SHP77 treated with DMSO at 0.1 percent for 48 hours (cell line): ENCODE measurements around the gene BACH2.

Source experiments
- DNase-seq: peaks from one replicate; lab custom pipeline; 2025; lab: John Stamatoyannopoulos, UW

Gene BACH2

GRCh38 chr6:90028066-90028778, 268.4 kb downstream of the BACH2 start:
- no peak for DNase-seq

DNA sequence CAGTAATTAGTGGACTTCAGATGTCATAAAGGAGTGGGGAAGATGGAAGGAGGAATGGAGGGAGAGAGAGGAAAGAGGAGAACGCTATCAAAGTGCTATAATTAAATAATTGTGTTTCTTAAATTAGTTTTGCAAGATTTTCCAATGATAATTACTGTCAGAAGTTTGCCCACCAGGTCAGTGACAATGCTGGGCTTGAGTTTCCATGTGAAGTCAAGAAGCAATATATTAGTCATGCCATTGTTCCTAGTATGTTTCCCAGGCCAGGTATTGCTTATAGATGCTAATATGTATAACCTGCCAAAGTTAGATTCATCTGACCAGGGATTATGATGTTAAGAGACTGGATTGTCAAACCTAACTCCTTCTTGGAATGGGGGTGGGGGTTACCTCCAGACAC, 270.4 kb downstream of the BACH2 start:
- DNase-seq: no peak

GRCh38 chr6:90025523-90026061, 271.1 kb downstream of the BACH2 start:
- DNase-seq: no peak

- no peak for DNase-seq
These were observed 272.0 kb downstream of the BACH2 start for GRCh38 chr6:90024633-90025032.

- no peak for DNase-seq
These were observed 274.9 kb downstream of the BACH2 start for GRCh38 chr6:90021711-90022110.

DNA sequence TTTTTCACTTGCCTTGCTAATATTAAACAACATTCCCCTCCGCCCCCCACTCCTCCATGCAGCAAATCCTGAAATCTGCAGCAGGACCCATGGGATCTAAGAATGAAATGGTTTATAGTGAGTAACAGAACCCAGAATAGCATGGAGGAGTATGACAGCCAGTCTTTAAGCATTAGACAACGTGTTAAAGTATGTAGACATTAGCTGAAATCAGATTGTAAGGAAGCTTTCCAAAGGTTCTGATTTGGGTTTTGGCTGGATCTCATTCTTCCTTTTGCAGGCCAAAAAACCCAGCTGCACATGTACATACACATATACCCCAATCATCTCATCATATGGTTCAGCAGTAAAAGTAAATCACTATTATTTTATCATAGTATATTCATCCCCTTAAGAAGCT, 275.9 kb downstream of the BACH2 start:
- DNase-seq: no peak

DNA sequence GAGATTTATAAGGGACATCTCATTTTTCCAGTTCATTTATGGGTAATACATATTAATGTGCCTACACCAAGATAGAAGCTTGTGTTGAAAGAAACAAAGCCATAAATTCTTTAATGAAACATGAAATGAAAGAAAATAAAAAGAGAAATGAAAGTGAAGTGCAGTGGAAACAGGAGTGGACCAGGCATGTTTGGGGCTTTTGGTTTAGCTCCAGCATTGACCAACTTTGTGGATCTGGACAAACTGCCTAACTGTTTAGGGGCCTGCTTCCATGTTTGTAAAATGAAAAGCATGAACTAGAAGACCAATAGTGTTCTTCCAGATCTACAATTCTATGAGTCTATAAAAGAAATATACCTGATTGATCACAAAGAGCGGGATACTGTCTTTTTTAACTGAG, 277.4 kb downstream of the BACH2 start:
- no peak for DNase-seq

DNA sequence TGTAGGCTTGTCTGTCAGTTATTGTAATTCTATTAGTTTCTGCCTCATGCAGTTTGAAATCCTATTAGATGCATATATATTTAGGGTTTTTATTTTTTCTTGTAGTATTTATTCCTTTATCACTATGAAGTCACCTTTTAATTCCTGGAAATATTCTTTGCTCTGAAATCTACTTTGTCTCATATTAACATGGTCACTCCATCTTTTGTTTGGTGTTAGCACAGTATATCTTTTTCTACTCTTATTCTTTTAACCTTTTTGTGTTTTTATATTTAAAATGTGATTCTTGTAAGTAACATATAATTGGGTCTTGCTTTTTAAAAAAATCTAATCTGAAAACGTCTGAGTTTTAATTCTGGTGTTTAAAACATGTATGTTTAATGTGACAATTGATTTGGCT, 280.8 kb downstream of the BACH2 start:
- DNase-seq: no peak

- DNase-seq: no peak
These were observed 287.6 kb downstream of the BACH2 start for GRCh38 chr6:90008908-90009501.

GRCh38 chr6:90008189-90008907, 288.3 kb downstream of the BACH2 start:
- no peak for DNase-seq

DNA sequence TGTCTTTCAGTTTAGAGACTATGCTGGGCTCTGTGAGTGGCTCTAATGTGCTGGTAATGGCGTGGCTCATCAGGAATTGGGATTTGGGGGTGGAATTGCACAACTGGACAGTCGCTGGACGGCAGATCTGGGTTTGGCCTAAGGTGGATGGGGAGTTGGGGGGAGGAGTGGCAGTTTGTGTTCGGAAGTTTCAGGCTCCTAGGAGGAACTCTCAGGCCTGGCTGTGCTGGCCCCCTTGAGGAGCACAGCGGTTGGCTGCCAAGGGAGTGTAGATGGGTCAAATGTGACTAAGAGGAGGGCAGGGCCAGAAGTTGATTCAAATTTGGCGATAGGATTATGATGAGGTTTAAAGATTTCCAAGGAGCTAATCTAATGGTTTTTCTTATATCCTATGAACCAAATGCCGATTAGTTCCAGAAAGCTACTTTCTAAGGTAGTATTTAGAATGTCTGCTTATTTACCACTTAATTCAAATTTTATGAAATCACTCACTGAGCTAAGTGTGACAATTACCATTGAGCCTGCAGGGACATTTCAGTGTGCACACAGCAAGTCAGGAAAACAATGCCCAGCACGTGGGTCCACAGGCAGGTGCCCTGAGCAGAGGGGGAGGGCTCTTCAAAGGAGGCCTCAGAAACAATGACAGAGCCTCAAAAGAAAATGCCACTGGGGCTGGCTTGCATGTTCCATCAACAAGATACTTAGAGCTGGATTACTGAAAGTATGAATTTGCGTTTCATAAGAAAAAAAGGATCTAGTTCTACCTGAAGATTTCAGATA, 291.4 kb downstream of the BACH2 start:
- no peak for DNase-seq

DNA sequence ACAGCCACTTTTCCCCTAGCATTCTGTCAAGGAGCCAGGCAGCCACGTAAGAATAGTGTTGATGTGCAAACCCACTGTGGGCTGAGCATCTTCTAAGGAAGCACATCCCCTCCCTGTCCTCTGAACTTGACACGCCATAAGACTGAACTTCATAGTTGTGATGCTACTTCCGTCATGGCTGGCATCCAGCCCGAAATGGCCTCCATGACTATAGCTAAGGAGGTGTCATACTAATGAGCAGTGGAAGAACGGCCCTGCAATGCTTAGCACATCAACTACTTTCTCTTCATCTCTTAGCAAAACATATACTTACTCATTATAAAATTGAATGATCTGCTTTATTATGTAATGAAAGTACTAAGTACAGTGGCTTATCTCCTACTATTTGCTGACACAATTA, 292.1 kb downstream of the BACH2 start:
- no peak for DNase-seq

- no peak for DNase-seq
These were observed 292.7 kb downstream of the BACH2 start for GRCh38 chr6:90003941-90004340.

DNA sequence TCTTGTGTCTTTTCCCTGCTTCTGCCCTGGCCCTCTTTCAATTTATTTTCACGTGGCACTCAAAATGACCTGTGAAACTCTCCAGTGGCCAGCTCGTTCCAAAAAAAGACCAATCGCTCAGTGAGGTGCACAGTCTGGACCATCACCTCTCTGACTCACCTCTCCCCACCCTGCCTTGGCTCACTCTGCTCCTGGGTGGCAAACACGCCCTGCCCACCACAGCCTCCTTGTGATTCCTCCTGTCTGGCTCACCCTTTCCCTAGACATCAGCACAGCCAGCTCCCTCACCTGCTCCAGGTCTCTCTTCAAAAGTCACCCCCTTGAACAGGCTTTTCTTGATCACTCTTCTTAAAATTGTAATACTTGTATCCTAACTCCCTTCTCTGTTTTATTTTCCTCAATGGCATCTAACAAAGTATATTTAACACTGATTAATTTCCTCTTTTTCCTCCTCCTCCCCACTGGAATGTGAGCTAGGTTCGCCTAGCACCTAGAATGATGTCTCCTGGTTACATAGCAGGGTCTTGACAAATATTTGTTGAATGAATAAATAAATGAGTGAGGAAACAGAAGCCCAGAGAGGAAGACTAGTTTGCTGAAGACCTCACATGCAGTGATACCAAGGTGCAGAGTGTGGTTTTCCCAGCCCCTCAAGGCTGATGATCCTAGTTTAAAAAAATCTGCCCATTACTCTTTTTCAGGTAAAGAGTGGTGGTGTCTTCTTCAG, 293.4 kb downstream of the BACH2 start:
- DNase-seq: no peak

DNA sequence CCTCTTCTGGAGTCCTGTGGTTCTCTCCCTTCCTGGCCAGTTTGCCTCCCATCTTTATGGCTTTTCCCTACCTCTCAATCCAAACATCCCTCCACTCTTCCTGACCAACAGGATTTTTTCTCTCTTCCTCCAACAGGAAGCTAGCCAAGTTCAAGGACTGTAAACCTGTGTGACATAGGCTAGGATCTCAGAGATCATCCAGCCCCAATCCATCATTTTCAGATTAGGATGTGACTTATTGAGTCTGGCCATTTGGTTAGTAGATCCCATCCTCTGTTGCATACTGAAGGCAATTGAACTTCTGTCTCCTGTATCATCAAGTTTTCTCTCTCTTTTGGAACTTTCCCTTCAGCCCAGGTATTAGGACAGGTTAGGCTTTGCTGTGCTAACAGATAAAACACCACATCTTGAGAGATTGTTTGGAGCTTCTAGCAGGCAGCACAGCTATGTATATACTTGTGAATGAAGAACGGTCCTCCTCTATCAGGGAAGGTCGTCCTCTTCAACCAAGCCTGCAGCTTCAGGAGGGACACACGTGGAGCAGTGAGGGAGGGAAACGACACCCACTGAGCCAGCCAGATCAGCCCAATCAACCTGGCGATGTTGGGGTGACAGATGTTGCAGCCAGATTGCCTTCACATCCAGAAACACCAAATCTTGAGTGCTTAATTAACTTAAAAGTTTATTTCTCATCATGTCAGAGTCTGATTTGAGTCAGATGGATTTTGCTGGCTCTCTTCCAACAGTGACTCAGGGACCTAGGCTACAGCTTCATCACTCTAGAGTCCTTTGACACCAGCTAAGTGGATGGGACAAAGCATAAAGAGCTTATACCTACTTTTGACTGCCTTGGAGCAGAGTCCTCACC, 295.5 kb downstream of the BACH2 start:
- no peak for DNase-seq

GRCh38 chr6:89999945-90000825, 296.5 kb downstream of the BACH2 start:
- no peak for DNase-seq

- DNase-seq: peak; percentile 84
These were observed 297.5 kb downstream of the BACH2 start for GRCh38 chr6:89999154-89999553.

DNA sequence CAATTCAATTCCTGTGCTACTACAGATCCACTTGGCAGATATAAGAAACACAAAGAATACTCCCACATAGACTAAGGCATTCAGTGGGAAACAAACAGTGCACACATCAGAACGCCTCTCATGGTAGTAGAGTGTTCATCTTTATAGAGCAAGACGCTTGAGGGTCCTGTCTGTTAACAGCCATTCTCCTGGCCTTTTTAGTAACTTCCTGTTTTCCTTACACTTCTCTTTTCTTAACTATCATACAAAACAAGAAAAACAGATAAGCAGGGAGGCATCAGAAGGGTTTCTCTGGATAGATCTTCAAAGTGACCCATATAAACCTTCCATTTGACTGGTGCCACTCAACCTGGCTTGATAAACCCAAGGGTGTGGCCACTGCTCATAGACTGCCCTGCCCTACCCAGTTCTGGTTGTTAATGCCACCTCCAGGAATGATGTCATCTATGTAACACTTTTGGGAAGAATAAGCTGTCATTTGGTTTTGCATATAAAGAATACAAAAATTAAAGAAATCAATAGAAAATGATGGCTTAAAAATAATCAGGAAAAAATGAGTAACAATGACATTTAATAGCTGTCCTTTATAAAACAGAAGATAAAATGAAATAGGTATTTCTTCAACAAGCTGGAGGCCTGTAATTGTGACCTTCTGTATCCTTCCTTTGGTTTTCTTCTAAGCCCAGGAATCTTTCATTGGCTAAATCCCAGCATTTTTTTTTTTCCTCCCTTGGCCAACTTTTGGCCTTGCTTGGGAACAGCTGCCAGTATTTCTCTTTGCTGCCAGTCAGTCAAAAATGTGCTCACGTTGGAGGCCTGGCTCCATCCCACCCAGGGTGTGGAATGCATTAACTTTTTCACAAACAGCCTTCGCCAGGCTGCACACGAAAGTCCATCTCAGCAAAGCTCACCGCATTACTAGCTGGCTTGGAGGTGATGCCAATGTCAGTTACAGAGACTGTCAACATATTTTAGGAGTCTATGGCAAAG, 298.9 kb downstream of the BACH2 start:
- DNase-seq: no peak
